ENCODE data around the gene WFIKKN2. TPM values are rescaled to one million over a fixed set of nuclear protein-coding genes. Genes with fewer than 3 reads are reported as not detected.

Gene WFIKKN2
- total and polyA plus RNA-seq, 2 experiments from 2014 or later, result not detected

DNA sequence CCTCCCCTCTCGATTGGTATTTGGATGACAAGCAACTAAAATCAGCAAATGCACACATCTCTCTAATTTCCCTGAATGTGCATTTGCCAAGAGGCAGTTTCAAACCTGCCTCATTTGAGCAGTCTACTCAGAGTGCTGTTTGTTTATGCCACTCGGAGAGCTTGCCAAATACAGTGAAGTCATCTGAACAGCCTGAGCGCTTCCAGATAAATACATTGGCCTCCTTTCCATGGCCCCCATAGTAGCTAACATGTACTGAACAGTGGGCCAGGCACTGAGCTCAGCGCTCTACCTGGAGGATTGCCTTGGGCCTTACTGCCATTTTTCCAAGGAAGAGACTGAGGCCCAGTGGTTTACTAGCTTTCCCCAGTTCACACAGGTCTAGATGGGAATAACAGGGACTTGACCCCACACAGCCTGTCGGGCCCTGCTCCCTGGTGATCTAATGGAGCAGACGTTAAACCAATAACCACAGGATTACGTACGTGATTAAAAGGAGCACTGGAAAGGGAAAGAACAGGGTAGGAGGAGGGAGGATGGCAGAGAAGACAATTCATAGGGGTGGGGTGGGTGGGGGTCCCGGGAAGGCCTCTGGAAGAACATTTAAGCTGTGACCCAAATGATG lies 49.3 kb upstream of the WFIKKN2 start (continued):
- TF ChIP-seq, protein P1, sequence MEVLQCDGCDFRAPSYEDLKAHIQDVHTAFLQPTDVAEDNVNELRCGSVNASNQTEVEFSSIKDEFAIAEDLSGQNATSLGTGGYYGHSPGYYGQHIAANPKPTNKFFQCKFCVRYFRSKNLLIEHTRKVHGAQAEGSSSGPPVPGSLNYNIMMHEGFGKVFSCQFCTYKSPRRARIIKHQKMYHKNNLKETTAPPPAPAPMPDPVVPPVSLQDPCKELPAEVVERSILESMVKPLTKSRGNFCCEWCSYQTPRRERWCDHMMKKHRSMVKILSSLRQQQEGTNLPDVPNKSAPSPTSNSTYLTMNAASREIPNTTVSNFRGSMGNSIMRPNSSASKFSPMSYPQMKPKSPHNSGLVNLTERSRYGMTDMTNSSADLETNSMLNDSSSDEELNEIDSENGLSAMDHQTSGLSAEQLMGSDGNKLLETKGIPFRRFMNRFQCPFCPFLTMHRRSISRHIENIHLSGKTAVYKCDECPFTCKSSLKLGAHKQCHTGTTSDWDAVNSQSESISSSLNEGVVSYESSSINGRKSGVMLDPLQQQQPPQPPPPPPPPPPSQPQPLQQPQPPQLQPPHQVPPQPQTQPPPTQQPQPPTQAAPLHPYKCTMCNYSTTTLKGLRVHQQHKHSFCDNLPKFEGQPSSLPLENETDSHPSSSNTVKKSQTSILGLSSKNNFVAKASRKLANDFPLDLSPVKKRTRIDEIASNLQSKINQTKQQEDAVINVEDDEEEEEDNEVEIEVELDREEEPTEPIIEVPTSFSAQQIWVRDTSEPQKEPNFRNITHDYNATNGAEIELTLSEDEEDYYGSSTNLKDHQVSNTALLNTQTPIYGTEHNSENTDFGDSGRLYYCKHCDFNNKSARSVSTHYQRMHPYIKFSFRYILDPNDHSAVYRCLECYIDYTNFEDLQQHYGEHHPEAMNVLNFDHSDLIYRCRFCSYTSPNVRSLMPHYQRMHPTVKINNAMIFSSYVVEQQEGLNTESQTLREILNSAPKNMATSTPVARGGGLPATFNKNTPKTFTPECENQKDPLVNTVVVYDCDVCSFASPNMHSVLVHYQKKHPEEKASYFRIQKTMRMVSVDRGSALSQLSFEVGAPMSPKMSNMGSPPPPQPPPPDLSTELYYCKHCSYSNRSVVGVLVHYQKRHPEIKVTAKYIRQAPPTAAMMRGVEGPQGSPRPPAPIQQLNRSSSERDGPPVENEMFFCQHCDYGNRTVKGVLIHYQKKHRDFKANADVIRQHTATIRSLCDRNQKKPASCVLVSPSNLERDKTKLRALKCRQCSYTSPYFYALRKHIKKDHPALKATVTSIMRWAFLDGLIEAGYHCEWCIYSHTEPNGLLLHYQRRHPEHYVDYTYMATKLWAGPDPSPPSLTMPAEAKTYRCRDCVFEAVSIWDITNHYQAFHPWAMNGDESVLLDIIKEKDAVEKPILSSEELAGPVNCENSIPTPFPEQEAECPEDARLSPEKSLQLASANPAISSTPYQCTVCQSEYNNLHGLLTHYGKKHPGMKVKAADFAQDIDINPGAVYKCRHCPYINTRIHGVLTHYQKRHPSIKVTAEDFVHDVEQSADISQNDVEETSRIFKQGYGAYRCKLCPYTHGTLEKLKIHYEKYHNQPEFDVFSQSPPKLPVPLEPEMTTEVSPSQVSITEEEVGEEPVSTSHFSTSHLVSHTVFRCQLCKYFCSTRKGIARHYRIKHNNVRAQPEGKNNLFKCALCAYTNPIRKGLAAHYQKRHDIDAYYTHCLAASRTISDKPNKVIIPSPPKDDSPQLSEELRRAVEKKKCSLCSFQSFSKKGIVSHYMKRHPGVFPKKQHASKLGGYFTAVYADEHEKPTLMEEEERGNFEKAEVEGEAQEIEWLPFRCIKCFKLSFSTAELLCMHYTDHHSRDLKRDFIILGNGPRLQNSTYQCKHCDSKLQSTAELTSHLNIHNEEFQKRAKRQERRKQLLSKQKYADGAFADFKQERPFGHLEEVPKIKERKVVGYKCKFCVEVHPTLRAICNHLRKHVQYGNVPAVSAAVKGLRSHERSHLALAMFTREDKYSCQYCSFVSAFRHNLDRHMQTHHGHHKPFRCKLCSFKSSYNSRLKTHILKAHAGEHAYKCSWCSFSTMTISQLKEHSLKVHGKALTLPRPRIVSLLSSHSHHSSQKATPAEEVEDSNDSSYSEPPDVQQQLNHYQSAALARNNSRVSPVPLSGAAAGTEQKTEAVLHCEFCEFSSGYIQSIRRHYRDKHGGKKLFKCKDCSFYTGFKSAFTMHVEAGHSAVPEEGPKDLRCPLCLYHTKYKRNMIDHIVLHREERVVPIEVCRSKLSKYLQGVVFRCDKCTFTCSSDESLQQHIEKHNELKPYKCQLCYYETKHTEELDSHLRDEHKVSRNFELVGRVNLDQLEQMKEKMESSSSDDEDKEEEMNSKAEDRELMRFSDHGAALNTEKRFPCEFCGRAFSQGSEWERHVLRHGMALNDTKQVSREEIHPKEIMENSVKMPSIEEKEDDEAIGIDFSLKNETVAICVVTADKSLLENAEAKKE (CRISPR knock-in tag; IDR thresholded peaks at IDR 0.05), result no peak
- TF ChIP-seq POLR2AphosphoS5 (IDR thresholded peaks at IDR 0.05; ENCODE audit: low read depth) (no peak), ZNF114 (CRISPR knock-in tag; IDR thresholded peaks at IDR 0.05) (no peak)

DNA sequence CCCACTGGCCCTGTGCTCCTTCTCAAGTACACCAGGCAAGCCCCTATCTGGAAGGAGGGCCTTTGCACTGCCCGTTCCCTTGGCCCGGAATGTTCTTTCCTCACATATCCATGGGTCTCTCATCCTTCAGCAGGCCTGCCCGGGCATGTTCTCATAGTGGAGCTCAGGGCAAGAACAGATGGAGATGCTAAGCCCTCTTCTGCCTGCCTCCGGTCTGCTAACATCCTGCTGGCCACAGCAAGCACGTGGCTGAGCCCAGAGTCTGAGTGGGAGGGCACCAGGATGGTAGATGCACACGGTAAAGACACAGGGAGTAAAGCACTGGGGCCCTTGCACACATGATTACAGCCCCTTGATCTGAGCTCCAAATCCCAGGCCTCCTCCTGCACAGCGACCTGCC lies 48.3 kb upstream of the WFIKKN2 start:
- Histone ChIP-seq H3K79me2 (replicated peaks; ENCODE audit: insufficient read depth) (no peaks in the 10 kb centered on the region), H3K4me1 (ENCODE audit: insufficient read depth) (peaks cover 8% of the 10 kb centered on the region), H3K27me3 (ENCODE audit: insufficient read depth) (no peaks in the 10 kb centered on the region), H3K36me3 (ENCODE audit: insufficient read depth) (no peaks in the 10 kb centered on the region), H3K4me3 (no peak overlapping the region), H3K4me2 (no peak overlapping the region), H2AFZ (peak overlapping the region; percentile 59), H4K20me1 (replicated peaks; ENCODE audit: insufficient read depth) (no peaks in the 10 kb centered on the region), H3F3A (replicated peaks; ENCODE audit: low read depth) (no peaks in the 10 kb centered on the region), H3K9me2 (ENCODE audit: insufficient read depth) (no peaks in the 10 kb centered on the region), H3K27ac (ENCODE audit: low read depth) (no peak overlapping the region)
- Mint-ChIP-seq H3K4me3 (no peak overlapping the region; the same call in 2 of the 3 replicates), H3K27ac (peak overlapping the region; percentile 46), H3K9me3 (no peaks in the 10 kb centered on the region), H3K27me3 (ENCODE audit: insufficient read depth, low read depth, poor library complexity) (peaks cover 9% of the 10 kb centered on the region), H3K4me1 (peaks cover 8% of the 10 kb centered on the region), H3K36me3 (ENCODE audit: low read depth) (no peaks in the 10 kb centered on the region)
- no peak for DNase-seq (ENCODE audit: low spot score)
- ATAC-seq, result no peak
- no peak for TF ChIP-seq ZNF114 (CRISPR knock-in tag; IDR thresholded peaks at IDR 0.05)
- TF ChIP-seq STAT1 (IDR thresholded peaks at IDR 0.05; ENCODE audit: unreplicated experiment), result no peak
- TF ChIP-seq, protein P1 (CRISPR knock-in tag; IDR thresholded peaks at IDR 0.05), result no peak
- TF ChIP-seq, protein P2, sequence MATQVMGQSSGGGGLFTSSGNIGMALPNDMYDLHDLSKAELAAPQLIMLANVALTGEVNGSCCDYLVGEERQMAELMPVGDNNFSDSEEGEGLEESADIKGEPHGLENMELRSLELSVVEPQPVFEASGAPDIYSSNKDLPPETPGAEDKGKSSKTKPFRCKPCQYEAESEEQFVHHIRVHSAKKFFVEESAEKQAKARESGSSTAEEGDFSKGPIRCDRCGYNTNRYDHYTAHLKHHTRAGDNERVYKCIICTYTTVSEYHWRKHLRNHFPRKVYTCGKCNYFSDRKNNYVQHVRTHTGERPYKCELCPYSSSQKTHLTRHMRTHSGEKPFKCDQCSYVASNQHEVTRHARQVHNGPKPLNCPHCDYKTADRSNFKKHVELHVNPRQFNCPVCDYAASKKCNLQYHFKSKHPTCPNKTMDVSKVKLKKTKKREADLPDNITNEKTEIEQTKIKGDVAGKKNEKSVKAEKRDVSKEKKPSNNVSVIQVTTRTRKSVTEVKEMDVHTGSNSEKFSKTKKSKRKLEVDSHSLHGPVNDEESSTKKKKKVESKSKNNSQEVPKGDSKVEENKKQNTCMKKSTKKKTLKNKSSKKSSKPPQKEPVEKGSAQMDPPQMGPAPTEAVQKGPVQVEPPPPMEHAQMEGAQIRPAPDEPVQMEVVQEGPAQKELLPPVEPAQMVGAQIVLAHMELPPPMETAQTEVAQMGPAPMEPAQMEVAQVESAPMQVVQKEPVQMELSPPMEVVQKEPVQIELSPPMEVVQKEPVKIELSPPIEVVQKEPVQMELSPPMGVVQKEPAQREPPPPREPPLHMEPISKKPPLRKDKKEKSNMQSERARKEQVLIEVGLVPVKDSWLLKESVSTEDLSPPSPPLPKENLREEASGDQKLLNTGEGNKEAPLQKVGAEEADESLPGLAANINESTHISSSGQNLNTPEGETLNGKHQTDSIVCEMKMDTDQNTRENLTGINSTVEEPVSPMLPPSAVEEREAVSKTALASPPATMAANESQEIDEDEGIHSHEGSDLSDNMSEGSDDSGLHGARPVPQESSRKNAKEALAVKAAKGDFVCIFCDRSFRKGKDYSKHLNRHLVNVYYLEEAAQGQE (IDR thresholded peaks at IDR 0.05; ENCODE audit: unreplicated experiment), result no peak

All from GM23338 (cell line).